ENCODE data around the gene GBP5. TPM values are rescaled to one million over a fixed set of nuclear protein-coding genes. Genes with fewer than 3 reads are reported as not detected.

Gene GBP5
- total RNA-seq, 1 donor from 2014 or later = 5.4 TPM

GRCh38 chr1:89276690-89277089 lies 4.0 kb upstream of the GBP5 start:
- peak; percentile 25 for ATAC-seq
- intact Hi-C loops (cut with DNase I) = loop anchor here (10.0 kb wide), 1 partner anchor 78 kb away; no protein-coding TSS in a partner anchor
- DNase-seq = no peak
- H3K27me3 ChIP-seq = no peaks in the 10 kb centered on the region
- H3K4me3 ChIP-seq = no peak overlapping the region
- no peak overlapping the region for H3K27ac ChIP-seq
- peaks cover 7% of the 10 kb centered on the region for H3K4me1 ChIP-seq
- peak; percentile 29 for TF ChIP-seq CTCF (IDR thresholded peaks at IDR 0.05)
- no peaks in the 10 kb centered on the region for H3K36me3 ChIP-seq
- H3K9me3 ChIP-seq = no peaks in the 10 kb centered on the region

- H3K36me3 ChIP-seq = no peaks in the 10 kb centered on the region
- H3K27ac ChIP-seq = peak overlapping the region; percentile 14
- no peak for TF ChIP-seq CTCF (IDR thresholded peaks at IDR 0.05)
- peaks cover 7% of the 10 kb centered on the region for H3K4me1 ChIP-seq
- no peak overlapping the region for H3K4me3 ChIP-seq
- DNase-seq (no peak), ATAC-seq (peak; percentile 23)
- no peaks in the 10 kb centered on the region for H3K9me3 ChIP-seq
- no peaks in the 10 kb centered on the region for H3K27me3 ChIP-seq
- intact Hi-C loops (cut with DNase I) = loop anchor here (10.0 kb wide), 1 partner anchor 80 kb away; no protein-coding TSS in a partner anchor
Observed at GRCh38 chr1:89274411-89274857, 1.8 kb upstream of the GBP5 start.

GRCh38 chr1:89273324-89273778 lies 691 bp upstream of the GBP5 start:
- H3K27me3 ChIP-seq = no peaks in the 10 kb centered on the region
- H3K4me3 ChIP-seq = no peak overlapping the region
- no peak for TF ChIP-seq CTCF (IDR thresholded peaks at IDR 0.05)
- no peaks in the 10 kb centered on the region for H3K36me3 ChIP-seq
- no peaks in the 10 kb centered on the region for H3K9me3 ChIP-seq
- ATAC-seq (peak; percentile 31), DNase-seq (no peak)
- intact Hi-C loops (cut with DNase I) = loop anchor here (10.0 kb wide), 1 partner anchor 81 kb away; no protein-coding TSS in a partner anchor
- peaks cover 7% of the 10 kb centered on the region for H3K4me1 ChIP-seq
- no peak overlapping the region for H3K27ac ChIP-seq

- H3K27ac ChIP-seq = no peak overlapping the region
- peak overlapping the region; percentile 31 for H3K4me3 ChIP-seq
- peaks cover 7% of the 10 kb centered on the region for H3K4me1 ChIP-seq
- H3K9me3 ChIP-seq = no peaks in the 10 kb centered on the region
- no peak for DNase-seq
- intact Hi-C loops (cut with DNase I) = loop anchor here (10.0 kb wide), 1 partner anchor 83 kb away; no protein-coding TSS in a partner anchor
- ATAC-seq = peak; percentile 29
- TF ChIP-seq CTCF (IDR thresholded peaks at IDR 0.05) = no peak
- H3K36me3 ChIP-seq = no peaks in the 10 kb centered on the region
- no peaks in the 10 kb centered on the region for H3K27me3 ChIP-seq
Observed at GRCh38 chr1:89271341-89272015, 1.2 kb downstream of the GBP5 start.

- no peaks in the 10 kb centered on the region for H3K36me3 ChIP-seq
- intact Hi-C loops (cut with DNase I) = loop anchor here (10.0 kb wide), 1 partner anchor 84 kb away; no protein-coding TSS in a partner anchor
- DNase-seq (no peak), ATAC-seq (no peak)
- H3K27ac ChIP-seq = no peak overlapping the region
- no peaks in the 10 kb centered on the region for H3K9me3 ChIP-seq
- TF ChIP-seq CTCF (IDR thresholded peaks at IDR 0.05) = no peak
- no peaks in the 10 kb centered on the region for H3K27me3 ChIP-seq
- peak overlapping the region; percentile 31 for H3K4me3 ChIP-seq
- H3K4me1 ChIP-seq = peaks cover 7% of the 10 kb centered on the region
Observed at GRCh38 chr1:89270423-89270822, 2.2 kb downstream of the GBP5 start.
